GM23338 (cell line): ENCODE results near the gene AHDC1. TPM values are rescaled to one million over a fixed set of nuclear protein-coding genes. Genes with fewer than 3 reads are reported as not detected.

ENCODE experiments used
- ATAC-seq: fragments of 200-7000 bp; cut with Tn5 transposase; 3 replicates; pipeline ENCODE4 v1.9.1; 2020
- DNase-seq: peaks from one replicate; pipeline ENCODE4 v3.0.0-alpha.2; 2015; ENCODE audit warnings: low spot score
- H2AFZ ChIP-seq: fragments of 200-600 bp; sonication (generic); 2 replicates; pipeline ENCODE4 v1.8.0; 2016; ENCODE audit warnings: antibody characterized with exemption, mild to moderate bottlenecking, moderate library complexity
- H3F3A ChIP-seq: fragments of 200-600 bp; sonication (generic); replicated peaks from 2 replicates; pipeline ENCODE4 v1.8.0; 2017; ENCODE audit warnings: antibody characterized with exemption, mixed run types, low read depth
- H3K27ac ChIP-seq: fragments of 200-600 bp; sonication (generic); 2 replicates; pipeline ENCODE4 v1.6.1; 2016; ENCODE audit warnings: low read depth
- H3K27me3 ChIP-seq: fragments of 200-600 bp; sonication (generic); 2 replicates; pipeline ENCODE4 v1.8.0; 2016; ENCODE audit warnings: mild to moderate bottlenecking, mixed run types, moderate library complexity; ENCODE audit not compliant: insufficient read depth
- H3K36me3 ChIP-seq: fragments of 200-600 bp; sonication (generic); 2 replicates; pipeline ENCODE4 v1.8.0; 2016; ENCODE audit warnings: mild to moderate bottlenecking; ENCODE audit not compliant: insufficient read depth
- H3K4me1 ChIP-seq: fragments of 200-600 bp; sonication (generic); 2 replicates; pipeline ENCODE4 v1.8.0; 2016; ENCODE audit warnings: mild to moderate bottlenecking, moderate library complexity; ENCODE audit not compliant: insufficient read depth
- H3K4me2 ChIP-seq: fragments of 200-600 bp; sonication (generic); 2 replicates; pipeline ENCODE4 v1.7.1; 2017; ENCODE audit warnings: mixed run types
- H3K4me3 ChIP-seq: fragments of 200-600 bp; sonication (generic); 2 replicates; pipeline ENCODE4 v1.6.1; 2016; ENCODE audit warnings: mixed run types
- H3K79me2 ChIP-seq: fragments of 200-600 bp; sonication (generic); replicated peaks from 2 replicates; pipeline ENCODE4 v1.8.0; 2017; ENCODE audit warnings: mild to moderate bottlenecking; ENCODE audit not compliant: insufficient read depth
- H3K9me2 ChIP-seq: fragments of 200-600 bp; sonication (generic); 2 replicates; pipeline ENCODE4 v1.8.0; 2017; ENCODE audit not compliant: insufficient read depth
- H4K20me1 ChIP-seq: fragments of 200-600 bp; sonication (generic); replicated peaks from 2 replicates; pipeline ENCODE4 v1.8.0; 2017; ENCODE audit warnings: mild to moderate bottlenecking; ENCODE audit not compliant: insufficient read depth
- H3K27ac Mint-ChIP-seq: 2 replicates; pipeline ENCODE4 v1.8.0; 2020; ENCODE audit warnings: inconsistent platforms, mild to moderate bottlenecking, moderate library complexity, mixed read lengths
- H3K27me3 Mint-ChIP-seq: 3 replicates; pipeline ENCODE4 v1.8.0; 2022; ENCODE audit warnings: low read depth, mild to moderate bottlenecking, moderate library complexity, mixed read lengths, inconsistent platforms; ENCODE audit not compliant: insufficient read depth, poor library complexity
- H3K36me3 Mint-ChIP-seq: 3 replicates; pipeline ENCODE4 v1.8.0; 2021; ENCODE audit warnings: low read depth, mild to moderate bottlenecking, inconsistent platforms, moderate library complexity, mixed read lengths
- H3K4me1 Mint-ChIP-seq: 3 replicates; pipeline ENCODE4 v1.8.0; 2020; ENCODE audit warnings: mild to moderate bottlenecking, inconsistent platforms, mixed read lengths
- H3K4me3 Mint-ChIP-seq: 3 replicates; pipeline ENCODE4 v1.8.0; 2021; ENCODE audit warnings: moderate library complexity, mild to moderate bottlenecking, inconsistent platforms, mixed read lengths
- H3K9me3 Mint-ChIP-seq: 3 replicates; pipeline ENCODE4 v1.8.0; 2020; ENCODE audit warnings: moderate library complexity, mild to moderate bottlenecking, inconsistent platforms, mixed read lengths
- CREB1 ChIP-seq: fragments of 250-450 bp; sonication (Bioruptor Pico); IDR thresholded peaks from 2 replicates; pipeline ENCODE4 v1.5.0; 2020; ENCODE audit warnings: low read depth, mild to moderate bottlenecking, moderate library complexity
- CTCF ChIP-seq, 2 experiments: fragments of 200-600 bp in 1 of 2; sonication (generic) in 1 of 2; conservative IDR thresholded peaks; 2 replicates each; pipeline versions ENCODE4 v1.5.1 to v1.6.1; 2016 to 2017; ENCODE audit warnings: antibody characterized with exemption in 2 of 2, low read depth in 2 of 2, mild to moderate bottlenecking in 2 of 2, moderate library complexity in 1 of 2
- ETS1 ChIP-seq: IDR thresholded peaks from 2 replicates; pipeline ENCODE4 v1.6.1; 2016; ENCODE audit warnings: antibody characterized with exemption
- EZH2 ChIP-seq: fragments of 200-600 bp; sonication (generic); IDR thresholded peaks from one replicate; pipeline ENCODE4 v1.8.0; 2017; ENCODE audit warnings: antibody characterized with exemption, mild to moderate bottlenecking, low read depth; ENCODE audit not compliant: unreplicated experiment
- EZH2phosphoT487 ChIP-seq: fragments of 200-600 bp; sonication (generic); IDR thresholded peaks from one replicate; pipeline ENCODE4 v1.8.1; 2018; ENCODE audit warnings: antibody characterized with exemption; ENCODE audit not compliant: unreplicated experiment
- JUNB ChIP-seq: IDR thresholded peaks from one replicate; pipeline ENCODE4 v1.6.1; 2016; ENCODE audit warnings: antibody characterized with exemption; ENCODE audit not compliant: unreplicated experiment
- NANOG ChIP-seq: IDR thresholded peaks from 2 replicates; pipeline ENCODE4 v1.6.1; 2016; ENCODE audit warnings: antibody characterized with exemption, borderline replicate concordance
- POLR2AphosphoS5 ChIP-seq: IDR thresholded peaks from 2 replicates; pipeline ENCODE4 v1.6.1; 2016; ENCODE audit warnings: antibody characterized with exemption, low read depth
- REST ChIP-seq: IDR thresholded peaks from one replicate; pipeline ENCODE4 v1.6.1; 2018; ENCODE audit warnings: antibody characterized with exemption; ENCODE audit not compliant: unreplicated experiment
- STAT1 ChIP-seq: IDR thresholded peaks from one replicate; pipeline ENCODE4 v1.6.1; 2016; ENCODE audit warnings: antibody characterized with exemption; ENCODE audit not compliant: unreplicated experiment
- ZNF114 ChIP-seq: fragments of 250-450 bp; sonication (Bioruptor Pico); IDR thresholded peaks from 2 replicates; pipeline ENCODE4 v1.5.0; 2020; ENCODE audit warnings: mild to moderate bottlenecking, moderate library complexity
- ZNF331 ChIP-seq: fragments of 250-450 bp; sonication (Bioruptor Pico); IDR thresholded peaks from 2 replicates; pipeline ENCODE4 v1.5.0; 2020; ENCODE audit warnings: low read depth, mild to moderate bottlenecking, moderate library complexity
- ZNF462 ChIP-seq: fragments of 250-450 bp; sonication (Bioruptor Pico); IDR thresholded peaks from 2 replicates; pipeline ENCODE4 v1.5.0; 2020; ENCODE audit warnings: mild to moderate bottlenecking, moderate library complexity
- polyA plus RNA-seq: library from polyadenylated mRNA; unstranded; fragments of >200 nt; fragmentation: Nextera tagmentation; extraction: Ambion mirVana; gene quantifications from 2 replicates; pipeline ENCODE4 v1.2.1, GENCODE V29; 2016
- total RNA-seq: library from RNA; depleted of rRNA; stranded (reverse); fragments of >200 nt; shearing (Covaris generic); gene quantifications from 2 replicates; pipeline ENCODE4 v1.2.3, GENCODE V29; 2014

Gene AHDC1
- total and polyA plus RNA-seq, 2 experiments from 2014 or later = 8.3 to 22.2 TPM

GRCh38 chr1:27550510-27551169, 53.3 kb downstream of the AHDC1 start:
- H2AFZ ChIP-seq = no peak overlapping the region
- no peaks in the 10 kb centered on the region for H3K79me2 ChIP-seq
- H3K9me2 ChIP-seq = no peaks in the 10 kb centered on the region
- H3K36me3 Mint-ChIP-seq = peaks cover 12% of the 10 kb centered on the region; the same call in 2 of the 3 replicates
- H3K4me3 Mint-ChIP-seq = no peak overlapping the region
- H3K27ac ChIP-seq = no peak overlapping the region
- no peak for ATAC-seq
- H3K27me3 Mint-ChIP-seq = peaks cover 7% of the 10 kb centered on the region
- TF ChIP-seq POLR2AphosphoS5 (no peak), ETS1 (no peak), REST (no peak), EZH2 (no peak), JUNB (no peak), ZNF331 (CRISPR knock-in tag) (no peak), CREB1 (CRISPR knock-in tag) (no peak), STAT1 (no peak), ZNF114 (no peak), EZH2phosphoT487 (no peak), ZNF462 (CRISPR knock-in tag) (no peak), NANOG (no peak), CTCF (conservative IDR thresholded peaks at IDR 0.05; ENCODE audit: low read depth in 2 of 2) (no peak)
- no peak overlapping the region for H3K27ac Mint-ChIP-seq
- no peaks in the 10 kb centered on the region for H3K9me3 Mint-ChIP-seq
- H3K4me1 ChIP-seq = no peaks in the 10 kb centered on the region
- H3K4me2 ChIP-seq = no peak overlapping the region
- no peak overlapping the region for H3K4me3 ChIP-seq
- H3K36me3 ChIP-seq = no peaks in the 10 kb centered on the region
- peaks cover 9% of the 10 kb centered on the region for H3K4me1 Mint-ChIP-seq
- peaks cover 8% of the 10 kb centered on the region; the same call in 1 of the 2 replicates for H3F3A ChIP-seq
- no peaks in the 10 kb centered on the region; the same call in 1 of the 2 replicates for H4K20me1 ChIP-seq
- no peak for DNase-seq
- H3K27me3 ChIP-seq = no peaks in the 10 kb centered on the region
